ENCODE data around the gene FOXL2.

DNA sequence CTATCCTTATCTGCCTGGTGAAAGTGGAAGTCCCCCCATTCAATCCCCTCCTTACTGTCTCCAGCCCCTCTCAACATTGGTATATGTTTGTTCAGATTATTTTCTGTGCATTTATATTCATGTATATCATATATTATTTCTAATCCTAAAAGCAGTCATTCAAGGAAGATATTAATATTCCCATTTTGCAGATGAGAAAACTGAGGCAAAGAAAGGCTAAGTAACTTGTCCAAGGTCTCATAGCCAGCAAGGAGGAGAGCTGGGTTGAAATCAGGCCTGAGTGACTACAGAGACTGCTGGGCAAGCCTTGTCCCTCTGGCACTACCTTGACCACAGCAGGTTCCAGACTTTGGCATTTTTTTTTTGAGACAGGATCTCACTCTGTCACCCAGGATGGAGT is 29.1 kb upstream of the FOXL2 start:
- TF ChIP-seq CTCF (IDR thresholded peaks at IDR 0.05) = no peak
- TF ChIP-seq EZH2phosphoT487 (IDR thresholded peaks at IDR 0.05) = no peak

Data from neural progenitor cell (in vitro differentiated cells).